Measurements from ENCODE around the gene PPOX.

Gene PPOX

DNA sequence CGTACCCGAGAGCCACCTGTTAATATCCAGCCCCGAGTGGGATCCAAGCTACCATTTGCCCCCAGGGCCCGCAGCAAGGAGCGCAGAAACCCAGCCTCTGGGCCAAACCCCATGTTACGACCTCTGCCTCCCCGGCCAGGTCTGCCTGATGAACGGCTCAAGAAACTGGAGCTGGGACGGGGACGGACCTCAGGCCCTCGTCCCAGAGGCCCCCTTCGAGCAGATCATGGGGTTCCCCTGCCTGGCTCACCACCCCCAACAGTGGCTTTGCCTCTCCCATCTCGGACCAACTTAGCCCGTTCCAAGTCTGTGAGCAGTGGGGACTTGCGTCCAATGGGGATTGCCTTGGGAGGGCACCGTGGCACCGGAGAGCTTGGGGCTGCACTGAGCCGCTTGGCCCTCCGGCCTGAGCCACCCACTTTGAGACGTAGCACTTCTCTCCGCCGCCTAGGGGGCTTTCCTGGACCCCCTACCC lies 5.5 kb upstream of the PPOX start:
- CTCF ChIA-PET, result no interaction called here
- H3K36me3 ChIP-seq (ENCODE audit: control insufficient read depth in 4 of 4, insufficient read depth in 4 of 4, low read length in 3 of 4), result peaks cover 8 to 66% (median 33%) of the 10 kb centered on the region in 4 experiments
- WGBS (ENCODE audit: insufficient coverage), result 98% methylated on average over 22 of the region's 22 CpGs
- no peak for DNase-seq
- peak overlapping the region in 1 of 2 experiments; percentile 90 for H3K27ac ChIP-seq (ENCODE audit: insufficient read depth in 1 of 2, low read depth in 1 of 2, low read length in 2 of 2, poor library complexity in 1 of 2, severe bottlenecking in 2 of 2)
- POLR2A ChIA-PET, result no interaction called here
- H3K9me3 ChIP-seq (ENCODE audit: control extremely low read depth in 1 of 5, control insufficient read depth in 4 of 5, insufficient read depth in 2 of 5, low read depth in 1 of 5, low read length in 4 of 5), result no peaks in the 10 kb centered on the region
- peaks cover 0 to 33% (median 27%) of the 10 kb centered on the region in 4 experiments for H3K4me1 ChIP-seq (ENCODE audit: control extremely low read depth in 1 of 4, control insufficient read depth in 4 of 4, insufficient read depth in 4 of 4, low read length in 3 of 4)
- H3K27me3 ChIP-seq (replicated peaks in 2 of 5; ENCODE audit: control insufficient read depth in 4 of 5, insufficient read depth in 5 of 5, low read length in 4 of 5), result no peaks in the 10 kb centered on the region
- H3K4me3 ChIP-seq (ENCODE audit: control insufficient read depth in 1 of 7, extremely low read depth in 1 of 7, insufficient read depth in 4 of 7, low read depth in 2 of 7, low read length in 6 of 7), result no peak overlapping the region

DNA sequence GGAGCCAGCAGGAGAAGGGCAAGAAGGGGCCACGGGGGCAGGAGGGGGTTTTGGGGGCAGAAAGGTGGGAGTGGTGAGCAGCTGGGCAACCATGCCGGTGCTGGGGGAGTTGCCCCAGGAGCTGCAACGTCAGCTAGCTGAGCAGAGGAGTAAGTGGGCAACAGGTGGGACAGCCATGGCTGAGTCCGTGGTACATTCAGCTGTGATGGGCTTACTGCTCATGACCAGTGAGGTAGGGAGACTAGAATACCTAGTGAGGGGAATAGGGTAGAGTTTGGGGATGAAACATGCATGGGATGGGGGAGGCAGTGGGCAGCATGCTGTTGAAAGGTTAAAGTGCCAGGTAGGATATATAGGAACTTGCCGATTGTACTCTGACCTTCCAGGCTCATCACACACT lies 4.6 kb upstream of the PPOX start:
- H3K4me1 ChIP-seq (ENCODE audit: control extremely low read depth in 1 of 4, control insufficient read depth in 4 of 4, insufficient read depth in 4 of 4, low read length in 3 of 4), result peaks cover 0 to 41% (median 35%) of the 10 kb centered on the region in 4 experiments
- H3K9me3 ChIP-seq (ENCODE audit: control extremely low read depth in 1 of 5, control insufficient read depth in 4 of 5, insufficient read depth in 2 of 5, low read depth in 1 of 5, low read length in 4 of 5), result no peaks in the 10 kb centered on the region
- no peak overlapping the region for H3K4me3 ChIP-seq (ENCODE audit: control insufficient read depth in 1 of 7, extremely low read depth in 1 of 7, insufficient read depth in 4 of 7, low read depth in 2 of 7, low read length in 6 of 7)
- H3K36me3 ChIP-seq (ENCODE audit: control insufficient read depth in 4 of 4, insufficient read depth in 4 of 4, low read length in 3 of 4), result peaks cover 8 to 66% (median 32%) of the 10 kb centered on the region in 4 experiments
- peak overlapping the region in 1 of 2 experiments; percentile 90 for H3K27ac ChIP-seq (ENCODE audit: insufficient read depth in 1 of 2, low read depth in 1 of 2, low read length in 2 of 2, poor library complexity in 1 of 2, severe bottlenecking in 2 of 2)
- POLR2A ChIA-PET, result no interaction called here
- CTCF ChIA-PET, result interaction anchor here (1.1 to 1.7 kb wide), 5 partner anchors 10 to 152 kb away, joined by 3 to 12 read pairs (median 3); partner anchors contain the start of genes ADAMTS4, ARHGAP30 and SDHC
- no peaks in the 10 kb centered on the region for H3K27me3 ChIP-seq (replicated peaks in 2 of 5; ENCODE audit: control insufficient read depth in 4 of 5, insufficient read depth in 5 of 5, low read length in 4 of 5)
- DNase-seq, result no peak
- 96% methylated on average over 4 of the region's 5 CpGs for WGBS (ENCODE audit: insufficient coverage)

DNA sequence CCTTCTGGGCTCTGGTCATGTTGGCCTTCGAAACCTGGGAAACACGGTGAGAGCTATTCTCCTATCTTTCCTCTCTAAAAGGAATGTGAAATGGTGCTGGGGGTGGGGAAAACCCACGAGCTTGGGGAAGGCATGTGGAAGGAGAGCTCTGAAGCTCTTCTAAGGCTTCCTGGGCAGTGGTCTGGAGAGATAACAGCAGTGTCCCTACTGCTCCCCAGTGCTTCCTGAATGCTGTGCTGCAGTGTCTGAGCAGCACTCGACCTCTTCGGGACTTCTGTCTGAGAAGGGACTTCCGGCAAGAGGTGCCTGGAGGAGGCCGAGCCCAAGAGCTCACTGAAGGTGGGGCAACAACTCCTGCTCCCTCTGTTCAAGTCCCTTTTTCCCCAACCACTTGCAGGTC lies 4.2 kb upstream of the PPOX start:
- Histone ChIP-seq H3K4me1 (ENCODE audit: control extremely low read depth in 1 of 4, control insufficient read depth in 4 of 4, insufficient read depth in 4 of 4, low read length in 3 of 4) (peaks cover 0 to 45% (median 39%) of the 10 kb centered on the region in 4 experiments), H3K27ac (ENCODE audit: insufficient read depth in 1 of 2, low read depth in 1 of 2, low read length in 2 of 2, poor library complexity in 1 of 2, severe bottlenecking in 2 of 2) (peak overlapping the region in 1 of 2 experiments; percentile 28), H3K27me3 (replicated peaks in 2 of 5; ENCODE audit: control insufficient read depth in 4 of 5, insufficient read depth in 5 of 5, low read length in 4 of 5) (no peaks in the 10 kb centered on the region), H3K36me3 (ENCODE audit: control insufficient read depth in 4 of 4, insufficient read depth in 4 of 4, low read length in 3 of 4) (peaks cover 8 to 62% (median 30%) of the 10 kb centered on the region in 4 experiments), H3K4me3 (ENCODE audit: control insufficient read depth in 1 of 7, extremely low read depth in 1 of 7, insufficient read depth in 4 of 7, low read depth in 2 of 7, low read length in 6 of 7) (no peak overlapping the region), H3K9me3 (ENCODE audit: control extremely low read depth in 1 of 5, control insufficient read depth in 4 of 5, insufficient read depth in 2 of 5, low read depth in 1 of 5, low read length in 4 of 5) (no peaks in the 10 kb centered on the region)
- 93% methylated on average over 5 of the region's 7 CpGs for whole genome bisulfite sequencing (ENCODE audit: insufficient coverage)
- POLR2A ChIA-PET, result no interaction called here
- no peak for DNase-seq
- CTCF ChIA-PET, result interaction anchor here (1.1 to 1.7 kb wide), 5 partner anchors 9 to 152 kb away, joined by 3 to 12 read pairs (median 3); partner anchors contain the start of genes ADAMTS4, ARHGAP30 and SDHC

DNA sequence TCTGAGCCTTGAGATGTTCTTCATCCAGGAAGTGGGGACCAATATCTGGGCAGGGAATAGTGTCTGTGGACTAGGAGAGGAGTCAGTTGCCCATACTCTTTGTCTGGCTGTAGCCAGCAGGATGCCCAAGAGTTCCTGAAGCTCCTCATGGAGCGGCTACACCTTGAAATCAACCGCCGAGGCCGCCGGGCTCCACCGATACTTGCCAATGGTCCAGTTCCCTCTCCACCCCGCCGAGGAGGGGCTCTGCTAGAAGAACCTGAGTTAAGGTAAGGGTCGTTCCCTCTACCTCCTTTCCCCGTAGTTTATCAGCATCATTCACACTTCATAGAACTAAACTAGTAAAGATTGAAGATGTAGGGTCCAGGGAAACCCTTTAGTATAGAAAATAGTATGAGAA lies 3.4 kb upstream of the PPOX start:
- H3K4me3 ChIP-seq (ENCODE audit: control insufficient read depth in 1 of 7, extremely low read depth in 1 of 7, insufficient read depth in 4 of 7, low read depth in 2 of 7, low read length in 6 of 7), result no peak overlapping the region
- ChIA-PET CTCF (interaction anchor here (1.1 to 1.7 kb wide), 4 partner anchors 9 to 92 kb away, joined by 3 to 12 read pairs (median 4); partner anchors contain the start of genes ADAMTS4 and ARHGAP30), POLR2A (no interaction called here)
- peaks cover 3 to 57% (median 25%) of the 10 kb centered on the region in 4 experiments for H3K36me3 ChIP-seq (ENCODE audit: control insufficient read depth in 4 of 4, insufficient read depth in 4 of 4, low read length in 3 of 4)
- 91% methylated on average over 5 of the region's 10 CpGs for WGBS (ENCODE audit: insufficient coverage)
- no peak overlapping the region for H3K27ac ChIP-seq (ENCODE audit: insufficient read depth in 1 of 2, low read depth in 1 of 2, low read length in 2 of 2, poor library complexity in 1 of 2, severe bottlenecking in 2 of 2)
- no peak for DNase-seq
- no peaks in the 10 kb centered on the region for H3K9me3 ChIP-seq (ENCODE audit: control extremely low read depth in 1 of 5, control insufficient read depth in 4 of 5, insufficient read depth in 2 of 5, low read depth in 1 of 5, low read length in 4 of 5)
- H3K27me3 ChIP-seq (replicated peaks in 2 of 5; ENCODE audit: control insufficient read depth in 4 of 5, insufficient read depth in 5 of 5, low read length in 4 of 5), result no peaks in the 10 kb centered on the region
- H3K4me1 ChIP-seq (ENCODE audit: control extremely low read depth in 1 of 4, control insufficient read depth in 4 of 4, insufficient read depth in 4 of 4, low read length in 3 of 4), result peaks cover 3 to 48% (median 42%) of the 10 kb centered on the region in 4 experiments

DNA sequence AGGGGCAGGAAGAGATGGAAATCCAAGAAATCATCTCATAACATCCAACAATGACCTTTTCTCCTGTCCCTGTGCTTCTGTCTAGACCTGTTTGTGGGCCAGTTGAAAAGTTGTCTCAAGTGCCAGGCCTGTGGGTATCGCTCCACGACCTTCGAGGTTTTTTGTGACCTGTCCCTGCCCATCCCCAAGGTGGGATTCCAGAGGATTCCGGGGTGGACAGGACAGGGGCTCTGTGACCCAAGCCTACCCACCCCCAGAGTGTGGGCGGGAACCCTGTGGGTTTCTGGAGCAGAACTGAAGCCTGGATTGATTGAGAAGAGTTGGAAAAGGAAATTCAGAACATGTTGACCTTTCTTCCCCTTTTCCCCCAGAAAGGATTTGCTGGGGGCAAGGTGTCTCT lies 2.4 kb upstream of the PPOX start:
- no peak for DNase-seq
- Histone ChIP-seq H3K4me3 (ENCODE audit: control insufficient read depth in 1 of 7, extremely low read depth in 1 of 7, insufficient read depth in 4 of 7, low read depth in 2 of 7, low read length in 6 of 7) (no peak overlapping the region), H3K4me1 (ENCODE audit: control extremely low read depth in 1 of 4, control insufficient read depth in 4 of 4, insufficient read depth in 4 of 4, low read length in 3 of 4) (peaks cover 3 to 44% (median 39%) of the 10 kb centered on the region in 4 experiments), H3K9me3 (ENCODE audit: control extremely low read depth in 1 of 5, control insufficient read depth in 4 of 5, insufficient read depth in 2 of 5, low read depth in 1 of 5, low read length in 4 of 5) (no peaks in the 10 kb centered on the region), H3K36me3 (ENCODE audit: control insufficient read depth in 4 of 4, insufficient read depth in 4 of 4, low read length in 3 of 4) (peaks cover 0 to 52% (median 22%) of the 10 kb centered on the region in 4 experiments), H3K27ac (ENCODE audit: insufficient read depth in 1 of 2, low read depth in 1 of 2, low read length in 2 of 2, poor library complexity in 1 of 2, severe bottlenecking in 2 of 2) (peak overlapping the region in 1 of 2 experiments; percentile 98), H3K27me3 (replicated peaks in 2 of 5; ENCODE audit: control insufficient read depth in 4 of 5, insufficient read depth in 5 of 5, low read length in 4 of 5) (no peaks in the 10 kb centered on the region)
- 100% methylated on average over 4 of the region's 5 CpGs for WGBS (ENCODE audit: insufficient coverage)
- ChIA-PET POLR2A (no interaction called here), CTCF (interaction anchor here (2.2 to 6.1 kb wide), 3 partner anchors 9 to 14 kb away, joined by 10 to 45 read pairs (median 12); partner anchors contain the start of genes B4GALT3 and UFC1)

DNA sequence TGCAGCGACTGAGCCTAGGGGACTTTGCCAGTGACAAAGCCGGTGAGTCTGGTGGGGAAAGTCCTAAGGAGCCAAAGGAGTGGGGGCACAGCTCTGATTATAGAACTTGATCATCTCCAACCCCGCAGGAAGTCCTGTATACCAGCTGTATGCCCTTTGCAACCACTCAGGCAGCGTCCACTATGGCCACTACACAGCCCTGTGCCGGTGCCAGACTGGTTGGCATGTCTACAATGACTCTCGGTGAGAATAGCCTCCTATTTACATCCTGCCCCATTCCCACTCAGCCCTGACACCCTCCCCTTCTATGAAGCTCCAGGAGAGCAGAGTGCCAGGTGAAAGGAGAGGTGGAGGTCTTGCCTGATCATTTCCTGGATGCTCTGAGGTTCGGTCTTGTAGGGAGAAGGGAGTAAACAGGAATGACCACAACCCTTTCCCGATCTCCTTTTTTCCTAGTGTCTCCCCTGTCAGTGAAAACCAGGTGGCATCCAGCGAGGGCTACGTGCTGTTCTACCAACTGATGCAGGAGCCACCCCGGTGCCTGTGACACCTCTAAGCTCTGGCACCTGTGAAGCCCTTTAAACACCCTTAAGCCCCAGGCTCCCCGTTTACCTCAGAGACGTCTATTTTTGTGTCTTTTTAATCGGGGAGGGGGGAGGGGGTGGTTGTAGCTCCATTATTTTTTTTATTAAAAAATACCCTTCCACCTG lies 1.2 kb upstream of the PPOX start:
- H3K36me3 ChIP-seq (ENCODE audit: control insufficient read depth in 4 of 4, insufficient read depth in 4 of 4, low read length in 3 of 4), result peaks cover 5 to 56% (median 33%) of the 10 kb centered on the region in 4 experiments
- peak overlapping the region in 5 of 7 experiments; percentile 74 to 91 (median 77) for H3K4me3 ChIP-seq (ENCODE audit: control insufficient read depth in 1 of 7, extremely low read depth in 1 of 7, insufficient read depth in 4 of 7, low read depth in 2 of 7, low read length in 6 of 7)
- ChIA-PET POLR2A (interaction anchor here (0.6 to 1.8 kb wide), 4 partner anchors 12 to 144 kb away, joined by 3 to 12 read pairs (median 4); partner anchors contain the start of genes B4GALT3, DEDD, F11R and UFC1), CTCF (interaction anchor here (0.8 to 6.1 kb wide), 19 partner anchors 7 to 217 kb away, joined by 3 to 45 read pairs (median 6); partner anchors contain the start of genes ADAMTS4, B4GALT3, CFAP126 and KLHDC9)
- no peaks in the 10 kb centered on the region for H3K9me3 ChIP-seq (ENCODE audit: control extremely low read depth in 1 of 5, control insufficient read depth in 4 of 5, insufficient read depth in 2 of 5, low read depth in 1 of 5, low read length in 4 of 5)
- H3K27me3 ChIP-seq (replicated peaks in 2 of 5; ENCODE audit: control insufficient read depth in 4 of 5, insufficient read depth in 5 of 5, low read length in 4 of 5), result no peaks in the 10 kb centered on the region
- H3K27ac ChIP-seq (ENCODE audit: insufficient read depth in 1 of 2, low read depth in 1 of 2, low read length in 2 of 2, poor library complexity in 1 of 2, severe bottlenecking in 2 of 2), result peak overlapping the region; percentile 97 to 98
- no peak for DNase-seq
- 100% methylated on average over 10 of the region's 14 CpGs for WGBS (ENCODE audit: insufficient coverage)
- peaks cover 3 to 37% (median 31%) of the 10 kb centered on the region in 4 experiments for H3K4me1 ChIP-seq (ENCODE audit: control extremely low read depth in 1 of 4, control insufficient read depth in 4 of 4, insufficient read depth in 4 of 4, low read length in 3 of 4)

Measured in common myeloid progenitor, CD34-positive (primary cell).